Spleen (tissue), 11 donors: Measurements from ENCODE around the gene KCNJ13. TPM values are rescaled to one million over a fixed set of nuclear protein-coding genes. Genes with fewer than 3 reads are reported as not detected.

Source experiments
- DNase-seq: peaks from one replicate; pipeline ENCODE4 v3.0.0-alpha.2; 2020
- H3K27ac ChIP-seq, 8 donors: fragments of 200-600 bp; sonication (generic) in 7 of 8; 1 replicate in 4 of 8; 2 replicates in 4 of 8; pipeline versions ENCODE4 v1.5.0 to v1.8.0; 2016 to 2021; ENCODE audit warnings: inconsistent platforms in 4 of 8, mild to moderate bottlenecking in 4 of 8, moderate library complexity in 1 of 8
- H3K27me3 ChIP-seq, 7 donors: fragments of 200-600 bp; sonication (generic) in 6 of 7; replicated peaks in 1 of 7; 1 replicate in 4 of 7; 2 replicates in 3 of 7; pipeline versions ENCODE4 v1.5.0 to v1.8.0; 2016 to 2021; ENCODE audit warnings: inconsistent platforms in 3 of 7, mild to moderate bottlenecking in 1 of 7
- H3K36me3 ChIP-seq, 6 donors: fragments of 200-600 bp; sonication (generic) in 5 of 6; 1 replicate in 4 of 6; 2 replicates in 2 of 6; pipeline versions ENCODE4 v1.5.0 to v1.8.0; 2016 to 2021; ENCODE audit warnings: inconsistent platforms in 2 of 6
- H3K4me1 ChIP-seq, 6 donors: fragments of 200-600 bp; sonication (generic) in 5 of 6; 1 replicate in 3 of 6; 2 replicates in 3 of 6; pipeline versions ENCODE4 v1.5.0 to v1.8.0; 2016 to 2021; ENCODE audit warnings: inconsistent platforms in 3 of 6
- H3K4me3 ChIP-seq, 8 donors: fragments of 200-600 bp; sonication (generic) in 7 of 8; 1 replicate in 4 of 8; 2 replicates in 4 of 8; pipeline versions ENCODE4 v1.5.0 to v1.8.0; 2016 to 2021; ENCODE audit warnings: inconsistent platforms in 4 of 8, mild to moderate bottlenecking in 4 of 8, moderate library complexity in 2 of 8
- H3K9me3 ChIP-seq, 8 donors: fragments of 200-600 bp; sonication (generic) in 7 of 8; 1 replicate in 4 of 8; 2 replicates in 4 of 8; pipeline versions ENCODE4 v1.5.0 to v1.8.0; 2016 to 2021; ENCODE audit warnings: inconsistent platforms in 4 of 8
- POLR2A ChIP-seq, 3 donors: fragments of 450-650 bp; IDR thresholded peaks; one replicate each; pipeline ENCODE4 v1.5.1; 2017; ENCODE audit warnings: antibody characterized with exemption in 3 of 3, mild to moderate bottlenecking in 1 of 3
- POLR2AphosphoS5 ChIP-seq, 3 donors: sonication (generic); formaldehyde crosslinking; IDR thresholded peaks; one replicate each; pipeline ENCODE4 v1.5.1; 2017; ENCODE audit warnings: antibody characterized with exemption in 3 of 3
- WGBS, 5 donors: extraction: QIAGEN DNeasy Blood & Tissue Kit in 3 of 5; methylation state at CpG; one replicate each; pipeline versions ENCODE4 v1.1.5 to v1.1.7; 2013 to 2018; 5-methylcytosine and 5-hydroxymethylcytosine counted together
- intact Hi-C: fragments of 100-400 bp; cut with DNase I; formaldehyde crosslinking; loops from one replicate; pipeline ENCODE4 v1.15.0; 2023; ENCODE audit warnings: low total_unique reads
- polyA plus RNA-seq, 3 donors: library from polyadenylated mRNA; stranded (reverse); fragments of 200-250 nt; gene quantifications; one replicate each; pipeline ENCODE4 v1.2.1, GENCODE V29; 2013
- total RNA-seq, 7 donors: library from RNA; depleted of rRNA in 3 of 7; stranded (reverse); fragments of >200 nt in 3 of 7; fragmentation: NEBNext Ultra II Directional in 4 of 7; extraction: Animal tissue kit (Norgen Biotek cat#: 25700) in 4 of 7; gene quantifications; one replicate each; pipeline versions ENCODE4 v1.1.0 to v1.2.1, GENCODE V29; 2016 to 2021
- TF ChIP-seq, protein P1 (sequence below), 11 experiments: fragments of 200-600 bp in 7 of 11; fragments of 450-650 bp in 4 of 11; sonication (generic) in 4 of 11; IDR thresholded peaks in 8 of 11; conservative IDR thresholded peaks in 3 of 11; 1 replicate in 7 of 11; 2 replicates in 4 of 11; pipeline versions ENCODE4 v1.4.0 to v1.8.0; 2016 to 2021; ENCODE audit warnings: antibody characterized with exemption in 11 of 11, inconsistent platforms in 4 of 11, mild to moderate bottlenecking in 1 of 11
- donor health status: healthy with polysubstance abuse.
- donor health status: DM: no; HTN: no; CAD: no; lungs with moderate emphysema.
- donor health status: DM: no; HTN: no; CAD: no.
- donor health status: Bipolar disorder and iron deficiency.
- donor health status: healthy.
- donor health status: DM: no; HTN: no; CAD: no.
- donor health status: DM: yes; HTN: yes; CAD: no.

KCNJ13 gene
- total and polyA plus RNA-seq, 10 donors: 0.08 TPM; not detected in 9

DNA sequence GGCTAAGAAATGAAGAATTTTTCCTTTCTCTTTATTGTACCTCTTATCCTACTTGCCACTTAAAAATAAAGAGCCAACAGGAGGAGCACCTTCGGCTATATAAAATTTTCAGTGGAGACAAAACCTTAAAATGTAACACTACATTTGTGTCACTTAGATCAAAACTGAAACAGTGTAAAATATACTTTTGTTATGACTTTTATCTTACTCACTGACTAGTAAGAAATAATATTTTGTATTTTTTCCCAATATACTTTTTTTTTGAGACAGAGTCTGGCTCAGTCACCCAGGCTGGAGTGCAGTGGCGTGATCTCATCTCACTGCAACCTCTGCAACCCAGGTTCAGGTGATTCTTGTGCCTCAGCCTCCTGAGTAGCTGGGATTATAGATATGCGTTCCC is 28.3 kb downstream of the KCNJ13 start:
- TF ChIP-seq POLR2A (IDR thresholded peaks at IDR 0.05) (no peak), POLR2AphosphoS5 (IDR thresholded peaks at IDR 0.05) (no peak)
- TF ChIP-seq, protein P1, sequence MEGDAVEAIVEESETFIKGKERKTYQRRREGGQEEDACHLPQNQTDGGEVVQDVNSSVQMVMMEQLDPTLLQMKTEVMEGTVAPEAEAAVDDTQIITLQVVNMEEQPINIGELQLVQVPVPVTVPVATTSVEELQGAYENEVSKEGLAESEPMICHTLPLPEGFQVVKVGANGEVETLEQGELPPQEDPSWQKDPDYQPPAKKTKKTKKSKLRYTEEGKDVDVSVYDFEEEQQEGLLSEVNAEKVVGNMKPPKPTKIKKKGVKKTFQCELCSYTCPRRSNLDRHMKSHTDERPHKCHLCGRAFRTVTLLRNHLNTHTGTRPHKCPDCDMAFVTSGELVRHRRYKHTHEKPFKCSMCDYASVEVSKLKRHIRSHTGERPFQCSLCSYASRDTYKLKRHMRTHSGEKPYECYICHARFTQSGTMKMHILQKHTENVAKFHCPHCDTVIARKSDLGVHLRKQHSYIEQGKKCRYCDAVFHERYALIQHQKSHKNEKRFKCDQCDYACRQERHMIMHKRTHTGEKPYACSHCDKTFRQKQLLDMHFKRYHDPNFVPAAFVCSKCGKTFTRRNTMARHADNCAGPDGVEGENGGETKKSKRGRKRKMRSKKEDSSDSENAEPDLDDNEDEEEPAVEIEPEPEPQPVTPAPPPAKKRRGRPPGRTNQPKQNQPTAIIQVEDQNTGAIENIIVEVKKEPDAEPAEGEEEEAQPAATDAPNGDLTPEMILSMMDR (IDR thresholded peaks at IDR 0.05 in 8 of 11, conservative IDR thresholded peaks at IDR 0.05 in 3 of 11): no peak
- Histone ChIP-seq H3K4me3 (no peak overlapping the region), H3K27me3 (no peaks in the 10 kb centered on the region), H3K9me3 (no peaks in the 10 kb centered on the region), H3K4me1 (no peaks in the 10 kb centered on the region), H3K36me3 (peaks cover 4 to 79% (median 51%) of the 10 kb centered on the region in 6 donors), H3K27ac (no peak overlapping the region)
- WGBS, 5 donors: 82 to 96% (median 91%) methylated on average over 3 of the region's 3 CpGs
- DNase-seq: no peak
- intact Hi-C loops: no loop called here

GRCh38 chr2:232744963-232745362 is 31.4 kb downstream of the KCNJ13 start:
- Histone ChIP-seq H3K27ac (no peak overlapping the region), H3K36me3 (peaks cover 4 to 62% (median 25%) of the 10 kb centered on the region in 6 donors), H3K9me3 (no peaks in the 10 kb centered on the region), H3K4me3 (no peak overlapping the region), H3K4me1 (no peaks in the 10 kb centered on the region), H3K27me3 (no peaks in the 10 kb centered on the region)
- 89 to 98% (median 95%) methylated on average over 1 of the region's 1 CpG for WGBS, 5 donors
- TF ChIP-seq, protein P1 (IDR thresholded peaks at IDR 0.05 in 8 of 11, conservative IDR thresholded peaks at IDR 0.05 in 3 of 11): no peak
- no peak for TF ChIP-seq POLR2A (IDR thresholded peaks at IDR 0.05)
- TF ChIP-seq POLR2AphosphoS5 (IDR thresholded peaks at IDR 0.05): no peak
- DNase-seq: no peak
- intact Hi-C loops: no loop called here

DNA sequence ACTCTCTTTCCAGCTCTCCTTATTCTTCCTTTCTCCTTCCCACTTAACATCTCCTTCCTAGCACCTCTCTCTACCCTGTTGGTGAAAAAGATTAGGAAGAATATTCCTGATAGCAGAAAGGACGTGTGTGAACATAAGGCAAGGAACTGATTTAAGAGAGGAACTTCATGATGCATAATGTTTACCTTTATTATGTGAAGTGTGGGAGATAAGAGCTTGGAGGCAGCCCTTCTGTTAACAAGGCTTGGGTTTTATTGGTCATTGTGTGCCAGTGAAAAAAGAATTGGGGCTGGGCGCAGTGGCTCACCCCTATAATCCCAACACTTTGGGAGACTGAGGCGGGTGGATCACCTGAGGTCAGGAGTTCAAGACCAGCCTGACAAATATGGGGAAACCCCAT is 34.4 kb downstream of the KCNJ13 start:
- TF ChIP-seq POLR2A (IDR thresholded peaks at IDR 0.05): no peak
- Histone ChIP-seq H3K27ac (no peak overlapping the region), H3K4me3 (no peak overlapping the region), H3K27me3 (no peaks in the 10 kb centered on the region), H3K36me3 (peaks cover 0 to 64% (median 15%) of the 10 kb centered on the region in 6 donors), H3K9me3 (no peaks in the 10 kb centered on the region), H3K4me1 (no peaks in the 10 kb centered on the region)
- 94 to 98% (median 97%) methylated on average over 3 of the region's 3 CpGs for WGBS, 5 donors
- no peak for DNase-seq
- intact Hi-C loops: no loop called here

- DNase-seq: no peak
- TF ChIP-seq POLR2AphosphoS5 (IDR thresholded peaks at IDR 0.05) (no peak), POLR2A (IDR thresholded peaks at IDR 0.05) (no peak)
- TF ChIP-seq, protein P1 (IDR thresholded peaks at IDR 0.05 in 8 of 11, conservative IDR thresholded peaks at IDR 0.05 in 3 of 11): no peak
- Histone ChIP-seq H3K4me3 (no peak overlapping the region), H3K9me3 (no peaks in the 10 kb centered on the region), H3K27ac (no peak overlapping the region), H3K36me3 (peaks cover 0 to 70% (median 18%) of the 10 kb centered on the region in 6 donors), H3K4me1 (no peaks in the 10 kb centered on the region), H3K27me3 (no peaks in the 10 kb centered on the region)
- intact Hi-C loops: no loop called here
- 42 to 78% (median 43%) methylated on average over 4 of the region's 4 CpGs for WGBS, 5 donors
Observed at GRCh38 chr2:232741294-232741693, 35.1 kb downstream of the KCNJ13 start.

DNA sequence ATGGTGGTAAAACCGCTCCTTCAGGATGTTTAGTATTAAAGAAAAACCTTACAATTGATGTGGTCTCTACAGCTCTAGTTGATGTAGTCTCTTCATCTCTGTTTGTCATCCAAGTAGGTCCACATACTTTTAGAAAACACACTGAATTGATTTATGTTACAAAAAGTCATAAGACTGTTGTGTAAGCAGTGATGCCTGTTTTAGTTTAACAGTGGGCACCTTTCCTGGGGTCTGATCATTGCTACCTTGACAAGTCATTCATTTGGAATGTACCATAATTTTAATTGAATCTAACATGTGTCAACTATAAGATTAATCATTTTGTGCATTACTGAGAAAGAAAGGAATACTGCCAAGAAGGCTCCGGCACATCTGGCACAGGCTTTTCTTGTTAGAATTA is 44.9 kb downstream of the KCNJ13 start:
- Histone ChIP-seq H3K4me3 (no peak overlapping the region), H3K27ac (no peak overlapping the region), H3K9me3 (no peaks in the 10 kb centered on the region), H3K27me3 (no peaks in the 10 kb centered on the region), H3K4me1 (peaks cover 0 to 34% (median 5%) of the 10 kb centered on the region in 6 donors), H3K36me3 (peaks cover 0 to 93% (median 28%) of the 10 kb centered on the region in 6 donors)
- 90 to 96% (median 93%) methylated on average over 2 of the region's 2 CpGs for WGBS, 5 donors
- no peak for DNase-seq
- TF ChIP-seq POLR2AphosphoS5 (IDR thresholded peaks at IDR 0.05) (no peak), POLR2A (IDR thresholded peaks at IDR 0.05) (no peak)
- TF ChIP-seq, protein P1 (IDR thresholded peaks at IDR 0.05 in 8 of 11, conservative IDR thresholded peaks at IDR 0.05 in 3 of 11): no peak
- intact Hi-C loops: no loop called here
